Subcutaneous adipose tissue (tissue), 4 donors: Measurements from ENCODE around the gene GAL3ST2. TPM values are rescaled to one million over a fixed set of nuclear protein-coding genes. Genes with fewer than 3 reads are reported as not detected.

Source experiments
- total RNA-seq, 4 donors: library from RNA; depleted of rRNA; stranded (reverse); fragments of >200 nt; gene quantifications; one replicate each; pipeline ENCODE4 v1.1.0, GENCODE V29; 2016
- TF ChIP-seq, protein P1 (sequence below): fragments of 450-650 bp; IDR thresholded peaks from one replicate; pipeline ENCODE4 v1.5.1; 2016; ENCODE audit warnings: low read depth, mild to moderate bottlenecking, control low read depth, antibody characterized with exemption, moderate library complexity

GAL3ST2 gene
- total RNA-seq, 4 donors from 2014 or later, result 2.2 TPM; not detected in 3

- TF ChIP-seq, protein P1, sequence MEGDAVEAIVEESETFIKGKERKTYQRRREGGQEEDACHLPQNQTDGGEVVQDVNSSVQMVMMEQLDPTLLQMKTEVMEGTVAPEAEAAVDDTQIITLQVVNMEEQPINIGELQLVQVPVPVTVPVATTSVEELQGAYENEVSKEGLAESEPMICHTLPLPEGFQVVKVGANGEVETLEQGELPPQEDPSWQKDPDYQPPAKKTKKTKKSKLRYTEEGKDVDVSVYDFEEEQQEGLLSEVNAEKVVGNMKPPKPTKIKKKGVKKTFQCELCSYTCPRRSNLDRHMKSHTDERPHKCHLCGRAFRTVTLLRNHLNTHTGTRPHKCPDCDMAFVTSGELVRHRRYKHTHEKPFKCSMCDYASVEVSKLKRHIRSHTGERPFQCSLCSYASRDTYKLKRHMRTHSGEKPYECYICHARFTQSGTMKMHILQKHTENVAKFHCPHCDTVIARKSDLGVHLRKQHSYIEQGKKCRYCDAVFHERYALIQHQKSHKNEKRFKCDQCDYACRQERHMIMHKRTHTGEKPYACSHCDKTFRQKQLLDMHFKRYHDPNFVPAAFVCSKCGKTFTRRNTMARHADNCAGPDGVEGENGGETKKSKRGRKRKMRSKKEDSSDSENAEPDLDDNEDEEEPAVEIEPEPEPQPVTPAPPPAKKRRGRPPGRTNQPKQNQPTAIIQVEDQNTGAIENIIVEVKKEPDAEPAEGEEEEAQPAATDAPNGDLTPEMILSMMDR, result no peak
Measured at GRCh38 chr2:241842620-241843211, 66.1 kb downstream of the GAL3ST2 start.

DNA sequence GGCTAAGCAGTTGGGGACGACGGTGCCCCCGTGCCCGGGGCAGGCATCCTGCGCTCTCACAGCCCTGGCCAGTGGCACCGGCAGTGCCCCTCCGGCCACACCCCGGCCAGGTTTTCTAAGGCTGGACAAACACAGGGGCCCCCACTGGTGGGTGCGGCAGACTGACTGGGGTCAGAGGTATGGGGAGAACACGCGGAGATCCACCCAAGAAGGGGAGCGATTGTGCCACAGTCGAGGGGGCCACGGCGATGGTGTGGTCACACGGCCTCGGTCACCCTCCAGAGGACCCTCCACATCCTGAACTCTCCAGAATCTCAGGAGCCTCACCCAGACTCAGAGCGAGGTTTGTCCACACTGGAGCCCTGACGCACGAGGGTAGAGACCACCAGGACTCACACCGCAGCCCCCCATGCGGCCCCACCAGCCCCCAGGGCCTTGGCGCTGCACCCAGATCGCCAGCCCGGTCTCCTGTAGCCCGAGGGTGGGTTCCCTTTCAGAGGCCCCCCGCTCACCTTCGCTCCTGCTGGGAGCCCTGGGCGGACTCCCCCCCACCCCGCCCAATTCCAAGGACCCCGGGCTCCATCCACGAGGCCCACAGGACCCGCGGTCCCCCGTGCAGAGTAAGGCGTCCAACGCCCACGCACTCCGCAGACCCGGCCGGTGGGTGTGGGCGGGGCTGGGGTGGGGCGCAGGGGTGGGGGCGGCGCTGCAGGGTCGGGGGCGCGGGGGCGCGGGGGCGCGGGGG lies 66.9 kb downstream of the GAL3ST2 start:
- TF ChIP-seq, protein P1, result no peak

DNA sequence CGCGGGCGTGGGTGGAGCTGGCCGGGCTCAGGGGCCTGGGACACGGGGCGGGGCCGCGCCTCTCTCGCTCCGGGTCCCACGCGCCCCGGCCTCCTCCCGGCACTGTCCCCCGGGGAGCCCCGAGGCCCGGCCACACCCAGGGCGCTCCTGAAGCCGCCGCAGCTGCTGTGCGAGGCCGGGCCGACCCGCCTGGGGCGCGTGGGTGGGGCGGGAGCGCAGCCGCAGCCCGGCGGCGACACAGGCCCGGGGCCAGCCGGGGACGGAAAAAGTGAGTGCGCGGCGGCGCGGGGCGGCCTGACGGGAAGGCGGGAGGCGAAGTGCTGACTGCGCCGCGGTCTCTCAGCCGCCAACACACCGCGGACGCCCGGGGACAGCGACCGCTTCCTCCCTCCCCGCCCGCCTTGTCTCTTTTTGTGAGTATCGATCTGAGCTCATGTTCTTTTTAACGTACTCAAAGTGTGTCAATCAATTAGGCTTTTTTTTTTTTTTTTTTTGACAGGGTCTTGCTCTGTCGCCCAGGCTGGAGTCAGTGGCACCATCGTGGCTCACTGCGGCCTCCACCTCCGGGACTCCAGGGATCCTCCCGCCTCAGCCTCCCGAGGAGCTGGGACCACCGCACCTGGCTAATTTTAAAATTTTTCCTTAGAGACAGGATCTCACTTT lies 67.6 kb downstream of the GAL3ST2 start:
- TF ChIP-seq, protein P1, result no peak

- TF ChIP-seq, protein P1, result no peak
Measured at GRCh38 chr2:241844831-241845578, 68.4 kb downstream of the GAL3ST2 start.

DNA sequence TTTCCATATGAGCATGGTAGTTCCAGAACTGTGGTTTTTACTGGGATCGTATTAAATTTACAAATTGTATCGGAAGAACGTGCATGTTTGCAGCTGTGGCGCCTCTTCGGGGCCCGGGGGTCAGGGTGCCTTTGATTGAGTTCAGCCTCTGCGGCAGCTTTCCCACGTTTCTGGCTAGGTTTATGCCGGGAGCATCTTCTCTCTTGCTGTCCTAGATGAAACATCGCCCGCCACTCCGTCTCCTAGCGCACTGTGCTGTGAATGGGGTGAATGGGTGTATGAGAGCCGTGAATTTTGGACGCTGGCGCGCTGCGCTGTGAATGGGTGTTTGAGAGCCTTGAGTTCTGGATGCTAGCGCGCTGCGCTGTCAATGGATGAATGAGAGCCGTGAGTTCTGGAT lies 69.8 kb downstream of the GAL3ST2 start:
- TF ChIP-seq, protein P1, result no peak

DNA sequence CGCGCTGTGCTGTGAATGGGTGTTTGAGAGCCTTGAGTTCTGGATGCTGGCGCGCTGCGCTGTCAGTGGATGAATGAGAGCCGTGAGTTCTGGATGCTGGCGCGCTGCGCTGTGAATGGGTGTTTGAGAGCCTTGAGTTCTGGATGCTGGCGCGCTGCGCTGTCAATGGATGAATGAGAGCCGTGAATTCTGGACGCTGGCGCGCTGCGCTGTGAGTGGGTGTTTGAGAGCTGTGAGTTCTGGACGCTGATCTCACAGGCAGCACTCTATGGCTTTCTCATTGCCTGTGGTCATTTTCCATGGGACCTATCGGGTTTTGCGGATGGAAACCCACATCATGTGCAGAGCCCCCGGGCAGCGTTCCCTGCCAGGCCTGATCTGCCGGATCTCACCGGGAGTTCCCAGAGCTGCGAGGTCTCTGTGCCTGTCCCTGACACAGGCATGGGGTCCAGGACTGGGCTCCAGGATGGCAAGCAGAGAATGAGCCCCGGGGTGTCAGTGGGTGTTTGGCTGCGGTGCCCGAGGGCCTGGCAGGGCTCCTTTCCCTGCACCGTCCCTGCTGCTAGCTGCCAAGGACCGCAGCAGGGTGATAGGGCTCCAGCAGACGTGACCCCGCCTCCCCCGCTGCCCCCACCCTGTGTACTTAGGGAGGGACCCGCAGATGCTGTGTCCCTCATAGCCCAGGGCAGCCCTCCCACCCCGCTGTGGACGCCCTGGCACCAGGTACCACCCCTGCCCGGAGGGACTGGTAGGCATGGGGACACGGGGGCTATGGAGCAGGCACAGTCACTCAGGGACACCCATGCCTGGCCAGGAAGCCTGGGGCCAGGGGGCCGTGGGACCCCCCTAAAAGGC lies 72.4 kb downstream of the GAL3ST2 start:
- TF ChIP-seq, protein P1, result no peak
